Gastroesophageal sphincter (tissue), 3 donors: ENCODE results near the gene MTCL1.

Experiments
- POLR2AphosphoS5 ChIP-seq: sonication (generic); formaldehyde crosslinking; IDR thresholded peaks from one replicate; pipeline ENCODE4 v1.6.1; 2017; ENCODE audit warnings: antibody characterized with exemption
- TF ChIP-seq, protein P1 (sequence below), 4 experiments: fragments of 200-600 bp in 2 of 4; fragments of 450-650 bp in 2 of 4; sonication (generic) in 1 of 4; IDR thresholded peaks; one replicate each; pipeline ENCODE4 v1.5.1; 2017 to 2019; ENCODE audit warnings: antibody characterized with exemption in 4 of 4, mild to moderate bottlenecking in 2 of 4, moderate library complexity in 2 of 4

DNA sequence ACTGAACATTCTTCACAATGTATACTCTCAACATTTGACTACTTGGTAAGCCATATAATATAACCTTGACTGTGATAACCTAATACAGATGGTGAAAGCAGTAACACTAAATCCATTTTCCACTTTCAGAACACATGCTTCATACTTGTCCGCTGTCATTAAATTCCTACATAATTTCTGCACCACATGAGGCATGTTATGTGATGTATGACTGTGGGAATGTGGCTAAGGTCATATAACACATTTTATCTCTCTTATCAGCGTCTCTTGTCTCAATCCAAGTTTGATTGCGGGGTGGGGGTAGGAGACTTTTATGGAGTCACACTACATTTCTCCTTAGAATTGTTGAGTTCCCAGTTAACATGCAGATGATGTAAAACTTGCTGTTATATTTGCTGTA lies 110.9 kb downstream of the MTCL1 start:
- TF ChIP-seq, protein P1, sequence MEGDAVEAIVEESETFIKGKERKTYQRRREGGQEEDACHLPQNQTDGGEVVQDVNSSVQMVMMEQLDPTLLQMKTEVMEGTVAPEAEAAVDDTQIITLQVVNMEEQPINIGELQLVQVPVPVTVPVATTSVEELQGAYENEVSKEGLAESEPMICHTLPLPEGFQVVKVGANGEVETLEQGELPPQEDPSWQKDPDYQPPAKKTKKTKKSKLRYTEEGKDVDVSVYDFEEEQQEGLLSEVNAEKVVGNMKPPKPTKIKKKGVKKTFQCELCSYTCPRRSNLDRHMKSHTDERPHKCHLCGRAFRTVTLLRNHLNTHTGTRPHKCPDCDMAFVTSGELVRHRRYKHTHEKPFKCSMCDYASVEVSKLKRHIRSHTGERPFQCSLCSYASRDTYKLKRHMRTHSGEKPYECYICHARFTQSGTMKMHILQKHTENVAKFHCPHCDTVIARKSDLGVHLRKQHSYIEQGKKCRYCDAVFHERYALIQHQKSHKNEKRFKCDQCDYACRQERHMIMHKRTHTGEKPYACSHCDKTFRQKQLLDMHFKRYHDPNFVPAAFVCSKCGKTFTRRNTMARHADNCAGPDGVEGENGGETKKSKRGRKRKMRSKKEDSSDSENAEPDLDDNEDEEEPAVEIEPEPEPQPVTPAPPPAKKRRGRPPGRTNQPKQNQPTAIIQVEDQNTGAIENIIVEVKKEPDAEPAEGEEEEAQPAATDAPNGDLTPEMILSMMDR (IDR thresholded peaks at IDR 0.05), result no peak
- TF ChIP-seq POLR2AphosphoS5, result no peak
